Measurements from ENCODE around the gene ANKS1B.

The ANKS1B gene

GRCh38 chr12:98799822-98800221 lies 1184.9 kb downstream of the ANKS1B start:
- DNase-seq (ENCODE audit: low spot score) = no peak
- in situ Hi-C loops (cut with MboI; ENCODE audit: low sequenced_read_pairs, unreplicated experiment) = no loop called here
- no peak for TF ChIP-seq CTCF (IDR thresholded peaks at IDR 0.05; ENCODE audit: borderline replicate concordance, control extremely low read depth, extremely low read depth, insufficient read depth, missing control alignments)

- in situ Hi-C loops (cut with MboI; ENCODE audit: low sequenced_read_pairs, unreplicated experiment) = no loop called here
- DNase-seq (ENCODE audit: low spot score) = no peak
Observed at GRCh38 chr12:98799146-98799810, 1185.5 kb downstream of the ANKS1B start.

GRCh38 chr12:98797200-98797599 lies 1187.5 kb downstream of the ANKS1B start:
- TF ChIP-seq CTCF (IDR thresholded peaks at IDR 0.05; ENCODE audit: borderline replicate concordance, control extremely low read depth, extremely low read depth, insufficient read depth, missing control alignments) = no peak
- in situ Hi-C loops (cut with MboI; ENCODE audit: low sequenced_read_pairs, unreplicated experiment) = no loop called here
- no peak for DNase-seq (ENCODE audit: low spot score)

More at GRCh38 chr12:98799146-98799810, 1185.5 kb downstream of the ANKS1B start:
- no peak for TF ChIP-seq CTCF (IDR thresholded peaks at IDR 0.05; ENCODE audit: borderline replicate concordance, control extremely low read depth, extremely low read depth, insufficient read depth, missing control alignments)

GRCh38 chr12:98796745-98797144 lies 1188.0 kb downstream of the ANKS1B start:
- TF ChIP-seq CTCF (IDR thresholded peaks at IDR 0.05; ENCODE audit: borderline replicate concordance, control extremely low read depth, extremely low read depth, insufficient read depth, missing control alignments) = no peak
- DNase-seq (ENCODE audit: low spot score) = no peak
- in situ Hi-C loops (cut with MboI; ENCODE audit: low sequenced_read_pairs, unreplicated experiment) = no loop called here

- no peak for TF ChIP-seq CTCF (IDR thresholded peaks at IDR 0.05; ENCODE audit: borderline replicate concordance, control extremely low read depth, extremely low read depth, insufficient read depth, missing control alignments)
- in situ Hi-C loops (cut with MboI; ENCODE audit: low sequenced_read_pairs, unreplicated experiment) = no loop called here
Observed at GRCh38 chr12:98793121-98793520, 1191.6 kb downstream of the ANKS1B start.

GRCh38 chr12:98791406-98791805 lies 1193.3 kb downstream of the ANKS1B start:
- in situ Hi-C loops (cut with MboI; ENCODE audit: low sequenced_read_pairs, unreplicated experiment) = no loop called here
- TF ChIP-seq CTCF (IDR thresholded peaks at IDR 0.05; ENCODE audit: borderline replicate concordance, control extremely low read depth, extremely low read depth, insufficient read depth, missing control alignments) = no peak
- DNase-seq (ENCODE audit: low spot score) = no peak

More at GRCh38 chr12:98793121-98793520, 1191.6 kb downstream of the ANKS1B start:
- no peak for DNase-seq (ENCODE audit: low spot score)

Measured in GM13976 (cell line).